SU-DHL-6 (cell line): ENCODE measurements around the gene LCP1.
"Not testable (repeated sequence)": the region's sequence is repeated elsewhere in the genome, so short reads cannot be mapped to it uniquely, and the experiment has no call there.

Experiments
- EZH2phosphoT487 ChIP-seq: fragments of 200-600 bp; sonication (generic), shearing (Covaris generic); conservative IDR thresholded peaks from 2 replicates; pipeline ENCODE4 v1.6.1; 2018; ENCODE audit warnings: mild to moderate bottlenecking, antibody characterized with exemption, low read length, moderate library complexity, mixed read lengths
- TF ChIP-seq, protein P1 (sequence below): fragments of 200-600 bp; sonication (generic); IDR thresholded peaks from one replicate; pipeline ENCODE4 v1.5.1; 2017; ENCODE audit warnings: antibody characterized with exemption, mild to moderate bottlenecking, low read length, moderate library complexity; ENCODE audit not compliant: insufficient read depth, poor library complexity, severe bottlenecking

DNA sequence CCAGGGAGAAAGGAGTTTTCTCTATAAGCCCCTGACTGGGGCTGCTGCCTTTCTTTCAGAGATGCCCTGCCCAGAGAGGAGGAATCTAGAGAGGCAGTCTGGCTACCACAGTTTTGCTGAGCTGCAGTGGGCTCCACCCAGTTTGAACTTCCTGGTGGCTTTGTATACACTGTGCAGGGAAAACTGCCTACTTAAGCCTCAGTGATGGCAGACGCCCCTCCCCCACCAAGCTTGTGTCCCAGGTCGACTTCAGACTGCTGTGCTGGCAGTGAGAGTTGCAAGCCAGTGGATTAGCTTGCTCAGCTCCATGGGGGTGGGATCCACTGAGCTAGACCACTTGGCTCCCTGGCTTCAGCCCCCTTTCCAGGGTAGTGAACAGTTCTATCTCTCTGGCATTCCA, 38.3 kb upstream of the LCP1 start:
- TF ChIP-seq, protein P1, sequence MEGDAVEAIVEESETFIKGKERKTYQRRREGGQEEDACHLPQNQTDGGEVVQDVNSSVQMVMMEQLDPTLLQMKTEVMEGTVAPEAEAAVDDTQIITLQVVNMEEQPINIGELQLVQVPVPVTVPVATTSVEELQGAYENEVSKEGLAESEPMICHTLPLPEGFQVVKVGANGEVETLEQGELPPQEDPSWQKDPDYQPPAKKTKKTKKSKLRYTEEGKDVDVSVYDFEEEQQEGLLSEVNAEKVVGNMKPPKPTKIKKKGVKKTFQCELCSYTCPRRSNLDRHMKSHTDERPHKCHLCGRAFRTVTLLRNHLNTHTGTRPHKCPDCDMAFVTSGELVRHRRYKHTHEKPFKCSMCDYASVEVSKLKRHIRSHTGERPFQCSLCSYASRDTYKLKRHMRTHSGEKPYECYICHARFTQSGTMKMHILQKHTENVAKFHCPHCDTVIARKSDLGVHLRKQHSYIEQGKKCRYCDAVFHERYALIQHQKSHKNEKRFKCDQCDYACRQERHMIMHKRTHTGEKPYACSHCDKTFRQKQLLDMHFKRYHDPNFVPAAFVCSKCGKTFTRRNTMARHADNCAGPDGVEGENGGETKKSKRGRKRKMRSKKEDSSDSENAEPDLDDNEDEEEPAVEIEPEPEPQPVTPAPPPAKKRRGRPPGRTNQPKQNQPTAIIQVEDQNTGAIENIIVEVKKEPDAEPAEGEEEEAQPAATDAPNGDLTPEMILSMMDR, result not testable (repeated sequence)
- TF ChIP-seq EZH2phosphoT487, result not testable (repeated sequence)
